NCI-H1694 (cell line): ENCODE measurements around the gene KIF4A.
"Not testable (repeated sequence)": the region's sequence is repeated elsewhere in the genome, so short reads cannot be mapped to it uniquely, and the experiment has no call there.

ENCODE experiments used
- DNase-seq: peaks from one replicate; lab custom pipeline; 2025; lab: John Stamatoyannopoulos, UW

KIF4A gene

GRCh38 chrX:70386235-70386634 lies 96.3 kb downstream of the KIF4A start:
- DNase-seq = no peak

- DNase-seq = no peak
Measured at GRCh38 chrX:70398899-70399298, 109.0 kb downstream of the KIF4A start.

GRCh38 chrX:70400181-70400580 lies 110.3 kb downstream of the KIF4A start:
- not testable (repeated sequence) for DNase-seq

DNA sequence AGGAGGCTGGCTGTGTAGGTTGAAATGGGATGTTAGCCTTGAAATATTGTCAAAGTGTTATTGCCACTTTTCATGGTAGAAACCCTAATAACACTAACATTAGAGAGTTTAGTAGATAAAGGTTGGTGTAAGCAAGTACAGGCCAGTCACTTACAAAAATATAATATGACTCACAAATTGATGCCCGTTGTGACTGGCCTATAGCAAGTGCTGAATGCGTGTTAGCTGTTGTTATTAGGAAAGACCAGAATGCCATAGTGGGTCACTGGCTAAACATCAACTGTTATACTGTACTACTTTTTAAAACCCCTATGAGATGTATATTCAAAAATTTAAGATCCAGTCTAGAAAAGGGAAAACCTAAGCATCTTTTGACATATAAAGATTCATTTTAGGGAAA lies 112.8 kb downstream of the KIF4A start:
- DNase-seq = no peak

- no peak for DNase-seq
Measured at GRCh38 chrX:70405003-70405402, 115.1 kb downstream of the KIF4A start.

GRCh38 chrX:70410921-70411320 lies 121.0 kb downstream of the KIF4A start:
- no peak for DNase-seq

DNA sequence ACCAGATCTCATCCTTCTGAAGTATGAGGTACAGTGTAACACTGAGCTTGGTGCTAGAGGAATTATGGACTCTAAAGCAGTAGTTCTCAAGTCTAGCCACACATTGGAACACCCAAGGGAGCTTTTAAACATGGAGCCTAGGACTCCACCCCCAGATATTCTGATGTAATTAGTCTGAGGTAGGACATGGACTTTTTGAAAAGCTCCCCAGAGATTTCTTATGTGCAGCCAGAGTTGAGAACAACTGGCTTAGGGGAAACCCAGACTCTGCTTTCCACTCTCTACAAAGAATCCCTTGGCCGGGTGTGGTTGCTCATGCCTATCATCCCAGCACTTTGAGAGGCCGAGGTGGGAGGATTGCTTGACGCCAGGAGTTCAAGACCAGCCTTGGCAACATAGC lies 121.6 kb downstream of the KIF4A start:
- no peak for DNase-seq

- no peak for DNase-seq
Measured at GRCh38 chrX:70421618-70422017, 131.7 kb downstream of the KIF4A start.

DNA sequence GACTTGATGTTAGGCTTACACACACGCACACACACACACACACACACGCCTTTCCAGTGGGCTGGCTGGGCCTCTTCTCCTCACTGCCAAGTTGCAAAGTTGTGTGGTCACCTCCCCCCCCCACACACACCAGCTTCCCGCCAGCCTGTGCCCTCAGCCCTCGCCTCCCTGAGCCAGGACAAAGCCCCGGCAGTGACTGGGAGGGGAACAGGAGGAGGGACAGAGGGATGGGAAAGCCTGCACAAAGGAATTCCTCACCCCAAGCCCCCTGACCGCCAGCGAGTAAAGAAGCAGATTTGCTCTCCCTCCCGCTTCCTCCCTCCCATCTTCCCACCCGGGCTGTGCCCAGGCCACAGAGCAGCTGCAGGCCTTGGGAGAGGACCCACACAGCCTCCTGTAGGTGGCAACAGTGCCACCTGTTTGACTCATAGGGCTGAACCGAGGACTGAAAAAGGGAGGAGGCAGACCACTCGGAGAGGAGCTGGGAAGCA lies 133.0 kb downstream of the KIF4A start, which contains the start of gene GDPD2:
TSS of gene GDPD2 (plus strand) at position 464 of the 491 bp plus-strand sequence. CDS start 1,671 bp downstream, outside the sequence.
- DNase-seq = peak; percentile 27

DNA sequence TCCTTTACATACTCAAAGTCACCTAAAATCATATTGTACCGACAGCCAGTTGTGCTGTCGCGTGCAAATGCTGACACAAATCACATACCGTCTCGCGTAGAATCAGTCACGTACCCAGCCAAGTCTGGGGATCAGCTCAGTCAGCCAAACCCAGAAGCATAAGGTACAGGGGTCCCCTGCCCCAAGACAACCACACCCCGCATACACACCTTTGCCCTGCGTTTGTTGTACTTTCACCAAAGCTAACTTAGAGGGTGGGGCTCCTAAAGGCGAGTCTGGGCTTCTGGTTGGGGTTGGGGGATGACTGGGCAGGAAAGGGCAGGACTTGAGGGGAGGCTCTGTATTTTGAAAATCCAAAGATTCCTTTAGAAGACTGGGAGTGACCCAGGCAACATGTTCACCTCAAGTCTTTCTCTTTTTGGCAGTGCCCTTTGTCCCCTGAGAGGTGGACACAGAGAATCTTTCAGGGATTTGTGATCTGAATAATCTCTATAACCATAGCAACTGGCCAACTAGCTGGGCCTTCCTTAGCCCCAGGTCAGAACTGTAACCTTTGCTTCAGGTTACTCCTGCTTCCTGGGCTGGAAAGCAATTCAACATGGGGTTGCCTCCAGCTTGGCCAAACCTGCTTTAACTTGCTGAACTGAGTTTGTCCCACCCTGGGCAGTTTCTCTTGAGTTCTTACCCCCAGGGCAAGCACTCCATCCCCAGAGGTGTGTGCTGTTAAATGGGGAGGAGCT lies 134.2 kb downstream of the KIF4A start:
- no peak for DNase-seq

- no peak for DNase-seq
Measured at GRCh38 chrX:70424801-70425200, 134.9 kb downstream of the KIF4A start.

DNA sequence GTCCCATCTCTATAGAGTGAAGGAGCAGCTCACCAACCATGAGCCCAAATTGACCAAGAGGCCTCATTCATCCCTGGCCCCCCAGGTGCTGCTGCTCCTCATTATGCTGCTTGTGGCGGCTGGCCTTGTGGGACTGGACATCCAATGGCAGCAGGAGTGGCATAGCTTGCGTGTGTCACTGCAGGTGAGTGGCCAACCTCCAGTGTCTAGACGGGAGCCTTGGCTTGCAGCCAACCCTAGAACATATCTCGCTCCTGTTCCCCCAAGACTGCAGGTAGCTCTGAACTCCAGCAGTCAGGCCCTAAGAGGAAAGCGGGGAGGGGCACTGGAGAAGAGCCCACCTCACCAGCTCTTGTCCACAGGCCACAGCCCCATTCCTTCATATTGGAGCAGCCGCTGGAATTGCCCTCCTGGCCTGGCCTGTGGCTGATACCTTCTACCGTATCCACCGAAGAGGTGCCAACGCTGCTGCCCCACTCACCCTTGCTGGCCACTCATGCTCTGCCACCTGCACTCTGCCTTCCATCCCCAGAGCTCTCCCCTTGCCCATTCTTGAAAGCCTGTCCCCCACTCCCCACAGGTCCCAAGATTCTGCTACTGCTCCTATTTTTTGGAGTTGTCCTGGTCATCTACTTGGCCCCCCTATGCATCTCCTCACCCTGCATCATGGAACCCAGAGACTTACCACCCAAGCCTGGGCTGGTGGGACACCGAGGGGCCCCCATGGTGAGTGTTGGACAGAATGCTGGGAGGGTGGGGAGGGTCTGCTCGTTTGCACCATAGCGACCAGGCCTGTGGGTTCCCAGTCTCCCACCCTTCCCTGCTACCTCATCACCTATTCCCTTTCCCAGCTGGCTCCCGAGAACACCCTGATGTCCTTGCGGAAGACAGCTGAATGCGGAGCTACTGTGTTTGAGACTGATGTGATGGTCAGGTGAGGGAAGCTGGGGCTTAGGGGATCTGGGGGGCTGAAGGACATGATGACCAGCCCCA lies 136.7 kb downstream of the KIF4A start:
- no peak for DNase-seq

DNA sequence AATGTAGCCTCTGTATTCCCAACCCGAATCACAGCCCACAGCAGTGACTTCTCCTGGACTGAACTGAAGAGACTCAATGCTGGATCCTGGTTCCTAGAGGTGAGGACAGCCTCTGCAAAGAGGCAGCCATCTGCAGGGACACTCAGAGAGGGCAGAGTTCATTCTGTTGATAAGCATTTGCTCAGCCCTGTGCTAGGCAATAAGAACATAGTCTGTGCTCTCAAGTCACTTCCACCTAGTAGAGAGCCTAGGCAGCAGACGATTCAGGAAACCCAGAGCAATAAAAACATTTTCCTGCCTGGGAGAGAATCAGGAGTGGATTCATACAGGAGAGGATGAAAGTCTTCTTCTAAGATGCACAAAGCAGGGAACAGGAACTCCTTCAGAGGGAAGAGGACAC lies 137.5 kb downstream of the KIF4A start:
- no peak for DNase-seq

- DNase-seq = no peak
Measured at GRCh38 chrX:70429759-70430158, 139.9 kb downstream of the KIF4A start.

GRCh38 chrX:70432936-70433847 lies 143.3 kb downstream of the KIF4A start:
- DNase-seq = no peak

- peak; percentile 57 for DNase-seq
Measured at GRCh38 chrX:70433848-70434351, 144.0 kb downstream of the KIF4A start.

DNA sequence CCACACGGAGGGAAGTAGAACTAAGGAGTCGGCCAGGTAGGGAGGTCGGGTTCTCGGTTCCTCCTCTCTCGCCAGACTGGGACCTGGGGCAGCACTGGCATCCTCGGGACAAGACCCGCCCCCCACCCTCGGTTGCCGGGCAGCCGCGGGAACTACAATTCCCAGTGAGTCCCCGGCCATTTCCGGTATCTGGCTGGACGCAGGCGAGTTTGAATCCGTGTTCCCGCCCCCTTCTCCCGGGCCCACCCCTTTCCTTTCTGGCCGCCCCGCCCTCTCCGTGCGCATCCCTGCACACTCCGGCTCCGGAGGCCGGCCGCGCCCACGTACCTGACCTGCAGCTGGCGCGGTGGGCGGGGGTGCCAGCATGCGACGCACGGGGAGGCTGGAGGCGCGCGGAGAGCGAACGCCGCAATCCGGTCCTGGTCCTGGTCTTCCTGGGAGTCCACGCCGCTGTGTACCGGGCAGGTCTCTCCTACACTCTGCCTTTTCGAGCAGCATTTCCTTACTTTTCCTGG lies 144.5 kb downstream of the KIF4A start:
- peak; percentile 34 for DNase-seq

DNA sequence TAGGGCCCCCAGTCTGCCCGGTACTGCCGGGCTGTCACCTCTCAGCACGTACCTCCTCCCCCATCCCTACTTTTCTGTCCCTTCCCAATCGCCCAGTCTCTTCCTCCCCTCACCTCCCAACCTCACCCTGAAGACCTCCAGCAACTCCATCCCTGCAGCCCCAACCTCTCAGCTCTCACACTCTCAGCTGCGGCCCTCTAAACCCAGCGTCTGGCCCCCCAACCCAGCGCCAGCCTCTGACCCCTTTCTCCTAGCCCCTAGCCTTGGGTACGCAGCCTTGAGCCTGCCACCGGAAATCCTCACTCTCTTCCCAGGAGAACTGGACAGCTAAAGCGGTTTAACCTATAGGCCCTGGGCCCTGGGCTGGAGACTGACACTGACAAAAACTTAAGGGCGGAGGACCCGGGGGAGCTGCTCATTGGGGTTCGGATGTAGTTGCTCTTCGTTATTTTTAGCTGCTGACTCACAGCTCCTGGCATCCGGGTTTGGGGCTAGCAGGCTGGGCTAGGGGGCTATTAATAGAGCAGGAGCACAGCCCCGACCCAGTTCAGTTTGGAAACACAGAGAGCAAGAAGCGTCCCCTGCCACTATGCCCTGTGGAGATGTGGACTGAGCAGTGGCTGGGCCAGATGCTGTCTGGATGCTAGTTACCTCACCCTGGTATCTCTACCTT lies 145.1 kb downstream of the KIF4A start:
- no peak for DNase-seq

GRCh38 chrX:70436343-70436742 lies 146.4 kb downstream of the KIF4A start:
- no peak for DNase-seq

DNA sequence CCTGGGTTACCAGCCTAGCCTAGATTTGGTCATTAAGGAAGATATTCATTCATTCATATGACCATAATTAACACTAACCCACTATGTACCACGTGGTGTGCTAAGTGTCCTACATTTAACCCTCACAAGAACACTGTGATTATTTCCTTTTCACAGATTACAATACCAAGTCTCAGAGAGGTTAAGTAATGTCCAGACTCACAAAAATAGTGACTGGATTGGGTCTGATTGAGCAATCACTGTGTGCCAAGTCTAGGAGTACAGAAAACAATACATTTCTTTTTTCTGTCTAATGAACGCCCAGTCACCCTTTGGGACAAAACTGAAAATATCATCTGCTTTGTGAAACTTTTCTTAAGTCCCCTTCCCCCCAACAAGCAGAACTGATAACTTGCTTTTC lies 147.1 kb downstream of the KIF4A start:
- DNase-seq = no peak
